Heart left ventricle (tissue), 16 donors: ENCODE results near the gene DTD2. TPM values are rescaled to one million over a fixed set of nuclear protein-coding genes. Genes with fewer than 3 reads are reported as not detected.

Experiments
- ATAC-seq, 4 donors: fragments of 200-7000 bp; cut with Tn5 transposase; one replicate each; pipeline ENCODE4 v1.9.1; 2020 to 2022; ENCODE audit warnings: moderate library complexity in 4 of 4, mild to moderate bottlenecking in 3 of 4, moderate number of reproducible peaks in 1 of 4
- DNase-seq, 5 donors: peaks; one replicate each; pipeline ENCODE4 v3.0.0-alpha.2; 2020
- H3K27ac ChIP-seq, 12 donors: fragments of 200-600 bp; sonication (generic) in 4 of 12; one replicate each; pipeline versions ENCODE4 v1.5.0 to v1.8.0; 2016 to 2022; ENCODE audit warnings: mild to moderate bottlenecking in 2 of 12
- H3K27me3 ChIP-seq, 9 donors: fragments of 200-600 bp; sonication (generic) in 2 of 9; one replicate each; pipeline versions ENCODE4 v1.5.1 to v1.8.0; 2016 to 2022; ENCODE audit warnings: mild to moderate bottlenecking in 3 of 9
- H3K36me3 ChIP-seq, 9 donors: fragments of 200-600 bp; sonication (generic) in 2 of 9; one replicate each; pipeline versions ENCODE4 v1.5.0 to v1.8.0; 2018 to 2022; ENCODE audit warnings: mild to moderate bottlenecking in 2 of 9
- H3K4me1 ChIP-seq, 12 donors: fragments of 200-600 bp; sonication (generic) in 4 of 12; one replicate each; pipeline versions ENCODE4 v1.5.0 to v1.8.0; 2016 to 2022; ENCODE audit warnings: mild to moderate bottlenecking in 3 of 12
- H3K4me3 ChIP-seq, 12 donors: fragments of 200-600 bp; sonication (generic) in 4 of 12; one replicate each; pipeline versions ENCODE4 v1.5.0 to v1.8.0; 2017 to 2022; ENCODE audit warnings: mild to moderate bottlenecking in 9 of 12, moderate library complexity in 4 of 12
- H3K9me3 ChIP-seq, 12 donors: fragments of 200-600 bp; sonication (generic) in 4 of 12; one replicate each; pipeline versions ENCODE4 v1.5.0 to v1.8.0; 2016 to 2022; ENCODE audit warnings: mild to moderate bottlenecking in 1 of 12
- POLR2A ChIP-seq, 2 donors: fragments of 450-650 bp; IDR thresholded peaks; one replicate each; pipeline ENCODE4 v1.6.1; 2017; ENCODE audit warnings: antibody characterized with exemption in 2 of 2, mild to moderate bottlenecking in 2 of 2, moderate library complexity in 2 of 2
- WGBS, 4 donors: extraction: QIAGEN DNeasy Blood & Tissue Kit in 2 of 4; methylation state at CpG; one replicate each; pipeline versions ENCODE4 v1.1.5 to v1.1.7; 2013 to 2018; 5-methylcytosine and 5-hydroxymethylcytosine counted together
- intact Hi-C, 10 donors: fragments of 100-400 bp; cut with DNase I; formaldehyde crosslinking; loops; one replicate each; pipeline versions ENCODE4 v1.11.1 to v1.14.2; 2022
- polyA plus RNA-seq, 2 donors: library from polyadenylated mRNA; stranded (reverse); fragments of 200-250 nt; gene quantifications; one replicate each; pipeline ENCODE4 v1.2.3, GENCODE V29; 2013
- total RNA-seq, 9 donors: library from RNA; depleted of rRNA in 2 of 9; stranded (reverse); fragments of >200 nt in 2 of 9; fragmentation: NEBNext Ultra II Directional in 3 of 9; extraction: Animal tissue kit (Norgen Biotek cat#: 25700) in 3 of 9; gene quantifications; one replicate each; pipeline versions ENCODE4 v1.1.0 to v1.2.4, GENCODE V29; 2016 to 2023
- TF ChIP-seq, protein P1 (sequence below), 12 donors: fragments of 200-600 bp; sonication (generic) in 4 of 12; IDR thresholded peaks; one replicate each; pipeline versions ENCODE4 v1.5.0 to v1.8.0; 2018 to 2022; ENCODE audit warnings: antibody characterized with exemption in 12 of 12, mild to moderate bottlenecking in 5 of 12
- donor health status: ischemic (EF 13 %, LVEDD 7.1; RV severe dilation, severe dysfunction).
- donor health status: healthy with polysubstance abuse.
- donor health status: DM: no; HTN: yes; CAD: no.
- donor health status: DM: no; HTN: no; CAD: no.
- donor health status: ischemic (EF 25% LVEDD 6.9; RV normal size, moderate dysfunction).
- donor health status: ischemic (EF 25% LVEDD 5.7; RV mildly dilated, moderate dysfunction).
- donor health status: healthy.
- donor health status: DM: yes; HTN: yes; CAD: no.
- donor health status: ischemic (EF 35%, LVEDD 5.7; RV mildly dilated, moderate dysfunction).
- donor health status: nonischemic (EF 11% LVEDD 7.7; RV severe dilation, severe dysfunction).
- donor health status: DM: yes; HTN: yes; CAD: no.
- donor health status: PGD.
- donor health status: ischemic (EF 29% LVEDD 5.4; RV normal size, mild dysfunction).
- donor health status: nonischemic (EF 23%, LVEDD 6.1; RV moderate dilation, normal function).

Gene DTD2
- total and polyA plus RNA-seq, 11 donors, result 4.0 to 12.2 (median 8.2) TPM

DNA sequence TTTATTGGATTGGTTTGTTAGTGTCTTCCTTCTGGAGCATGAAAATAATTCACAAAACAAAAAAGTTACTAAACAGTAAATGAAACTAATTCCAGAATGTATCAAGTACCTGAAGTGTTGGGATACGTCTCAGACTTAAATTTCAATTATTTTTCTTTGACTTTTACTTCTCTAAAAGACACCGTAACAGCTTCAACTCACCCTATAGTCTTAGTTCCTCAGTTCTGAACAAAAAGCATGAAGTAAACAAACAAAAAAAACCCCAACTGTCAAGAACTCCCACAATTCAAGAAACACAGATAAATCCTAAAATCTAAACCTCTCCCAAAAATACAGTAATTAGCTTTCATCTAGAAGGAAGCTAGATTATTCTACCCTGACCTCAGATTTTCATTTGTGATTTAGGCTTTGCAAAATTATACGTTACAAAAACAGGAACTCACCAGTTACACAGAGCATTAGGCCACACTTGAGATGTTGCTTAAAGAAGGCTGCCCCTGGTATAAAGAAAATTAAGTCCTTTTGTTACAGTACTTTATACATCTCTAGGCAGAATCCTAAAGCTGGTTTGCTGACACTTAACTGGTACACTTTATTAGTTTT, 47.2 kb downstream of the DTD2 start:
- Histone ChIP-seq H3K4me1 (peaks cover 0 to 37% (median 20%) of the 10 kb centered on the region in 12 donors), H3K9me3 (no peaks in the 10 kb centered on the region), H3K36me3 (no peaks in the 10 kb centered on the region), H3K4me3 (no peak overlapping the region), H3K27me3 (no peaks in the 10 kb centered on the region), H3K27ac (peak overlapping the region in 1 of 12 donors; percentile 43)
- ATAC-seq, result no peak
- intact Hi-C loops, result no loop called here
- 85 to 90% (median 87%) methylated on average over 3 of the region's 3 CpGs for WGBS, 4 donors
- TF ChIP-seq POLR2A (IDR thresholded peaks at IDR 0.05), result no peak
- TF ChIP-seq, protein P1, sequence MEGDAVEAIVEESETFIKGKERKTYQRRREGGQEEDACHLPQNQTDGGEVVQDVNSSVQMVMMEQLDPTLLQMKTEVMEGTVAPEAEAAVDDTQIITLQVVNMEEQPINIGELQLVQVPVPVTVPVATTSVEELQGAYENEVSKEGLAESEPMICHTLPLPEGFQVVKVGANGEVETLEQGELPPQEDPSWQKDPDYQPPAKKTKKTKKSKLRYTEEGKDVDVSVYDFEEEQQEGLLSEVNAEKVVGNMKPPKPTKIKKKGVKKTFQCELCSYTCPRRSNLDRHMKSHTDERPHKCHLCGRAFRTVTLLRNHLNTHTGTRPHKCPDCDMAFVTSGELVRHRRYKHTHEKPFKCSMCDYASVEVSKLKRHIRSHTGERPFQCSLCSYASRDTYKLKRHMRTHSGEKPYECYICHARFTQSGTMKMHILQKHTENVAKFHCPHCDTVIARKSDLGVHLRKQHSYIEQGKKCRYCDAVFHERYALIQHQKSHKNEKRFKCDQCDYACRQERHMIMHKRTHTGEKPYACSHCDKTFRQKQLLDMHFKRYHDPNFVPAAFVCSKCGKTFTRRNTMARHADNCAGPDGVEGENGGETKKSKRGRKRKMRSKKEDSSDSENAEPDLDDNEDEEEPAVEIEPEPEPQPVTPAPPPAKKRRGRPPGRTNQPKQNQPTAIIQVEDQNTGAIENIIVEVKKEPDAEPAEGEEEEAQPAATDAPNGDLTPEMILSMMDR (IDR thresholded peaks at IDR 0.05), result no peak
- no peak for DNase-seq

DNA sequence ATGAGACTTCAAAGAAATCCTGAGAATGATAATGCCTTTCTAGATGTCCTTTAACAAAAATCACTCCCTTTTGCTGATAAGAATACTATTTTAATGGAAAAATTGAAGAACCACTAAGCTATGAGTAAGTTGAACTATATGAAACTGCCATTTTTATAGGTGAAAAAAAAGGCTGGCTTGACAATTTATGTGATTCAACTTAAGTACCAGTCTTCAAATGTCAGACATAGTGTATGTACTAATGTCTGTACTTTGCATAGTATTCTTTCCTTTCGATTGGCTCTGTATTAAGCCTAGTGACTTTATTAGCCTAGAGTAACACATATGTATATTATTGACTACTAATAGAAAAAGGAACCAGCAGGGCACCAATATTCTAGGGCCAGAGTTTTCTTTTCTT, 48.9 kb downstream of the DTD2 start:
- Histone ChIP-seq H3K36me3 (no peaks in the 10 kb centered on the region), H3K27me3 (no peaks in the 10 kb centered on the region), H3K4me3 (no peak overlapping the region), H3K9me3 (no peaks in the 10 kb centered on the region), H3K4me1 (peaks cover 0 to 31% (median 19%) of the 10 kb centered on the region in 12 donors), H3K27ac (no peak overlapping the region)
- 94 to 98% (median 96%) methylated on average over 1 of the region's 1 CpG for WGBS, 4 donors
- no peak for DNase-seq
- TF ChIP-seq, protein P1 (IDR thresholded peaks at IDR 0.05), result no peak
- no peak for TF ChIP-seq POLR2A (IDR thresholded peaks at IDR 0.05)
- intact Hi-C loops, result loop anchor here in 1 of 10 donors (10.0 kb wide), 1 partner anchor 46 kb away; the partner anchor contains the start of gene DTD2
- ATAC-seq, result no peak

DNA sequence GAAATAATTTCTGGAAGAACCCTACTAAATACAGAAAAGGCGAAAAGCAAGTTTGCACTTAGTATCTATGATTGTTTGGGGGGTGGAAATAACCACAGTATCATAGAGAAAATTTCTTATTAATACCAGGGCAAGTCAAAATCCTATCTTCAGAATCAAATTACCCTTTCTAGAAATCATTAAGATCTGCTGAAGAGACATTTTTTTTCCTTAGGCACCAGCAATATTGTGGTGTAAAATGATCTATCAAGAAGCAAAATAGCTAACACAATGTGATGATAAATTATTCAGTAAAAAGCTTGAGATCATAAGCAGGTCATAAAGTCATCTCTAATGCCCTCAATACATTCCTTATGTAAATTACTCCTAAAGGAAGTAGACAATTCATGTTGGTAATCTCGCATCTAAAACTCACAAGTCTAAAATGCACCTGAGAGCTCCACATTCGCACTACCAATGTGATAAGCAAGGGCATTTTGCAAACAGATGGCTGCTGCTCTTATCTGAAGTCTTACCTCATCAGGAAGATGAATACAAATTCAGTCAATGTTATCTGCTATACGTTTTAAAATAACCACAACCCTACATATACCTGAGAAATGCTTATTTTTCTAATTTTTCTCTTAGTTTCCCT, 51.6 kb downstream of the DTD2 start:
- WGBS, 4 donors, result 63 to 70% (median 64%) methylated on average over 4 of the region's 4 CpGs
- Histone ChIP-seq H3K36me3 (peaks cover 0 to 22% (median 14%) of the 10 kb centered on the region in 9 donors), H3K27me3 (no peaks in the 10 kb centered on the region), H3K9me3 (no peaks in the 10 kb centered on the region), H3K4me1 (peaks cover 0 to 28% (median 13%) of the 10 kb centered on the region in 12 donors), H3K27ac (no peak overlapping the region), H3K4me3 (no peak overlapping the region)
- DNase-seq (no peak), ATAC-seq (no peak)
- intact Hi-C loops, result loop anchor here in 1 of 10 donors (10.0 kb wide), 1 partner anchor 49 kb away; the partner anchor contains the start of gene DTD2
- no peak for TF ChIP-seq POLR2A (IDR thresholded peaks at IDR 0.05)
- TF ChIP-seq, protein P1 (IDR thresholded peaks at IDR 0.05), result no peak

DNA sequence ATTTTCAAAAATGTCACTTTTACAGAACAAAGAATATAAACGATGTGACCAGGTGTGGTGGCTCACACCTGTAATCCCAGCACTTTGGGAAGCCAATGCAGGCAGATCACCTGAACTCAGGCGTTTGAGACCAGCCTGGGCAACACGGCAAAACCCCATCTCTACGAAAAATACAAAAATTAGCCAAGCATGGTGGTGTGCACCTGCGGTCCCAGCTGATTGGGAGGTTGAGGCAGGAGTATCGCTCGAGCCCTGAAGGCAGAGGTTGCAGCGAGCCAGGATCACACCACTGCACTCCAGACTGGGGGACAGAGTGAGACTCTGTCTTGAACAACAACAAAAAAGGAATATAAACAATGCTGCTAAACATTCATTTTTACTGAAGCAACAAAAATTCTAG, 52.2 kb downstream of the DTD2 start:
- Histone ChIP-seq H3K27ac (no peak overlapping the region), H3K36me3 (peaks cover 0 to 28% (median 21%) of the 10 kb centered on the region in 9 donors), H3K4me3 (no peak overlapping the region), H3K4me1 (peaks cover 0 to 24% (median 7%) of the 10 kb centered on the region in 12 donors), H3K27me3 (no peaks in the 10 kb centered on the region), H3K9me3 (no peaks in the 10 kb centered on the region)
- intact Hi-C loops, result loop anchor here in 1 of 10 donors (10.0 kb wide), 1 partner anchor 50 kb away; the partner anchor contains the start of gene DTD2
- DNase-seq, result no peak
- TF ChIP-seq, protein P1 (IDR thresholded peaks at IDR 0.05), result no peak
- TF ChIP-seq POLR2A (IDR thresholded peaks at IDR 0.05), result no peak
- WGBS, 4 donors, result 91 to 99% (median 96%) methylated on average over 8 of the region's 8 CpGs
- ATAC-seq, result no peak
